OCI-LY3 (cell line): ENCODE data around the gene ONECUT1.

Experiments
- H2AFZ ChIP-seq: fragments of 200-600, 300-600 bp; shearing (Covaris generic); 2 replicates; pipeline ENCODE4 v1.6.0; 2014; ENCODE audit warnings: antibody characterized with exemption, low read depth, low read length
- H3K27ac ChIP-seq: fragments of 200-600, 300-600 bp; sonication (generic); 2 replicates; pipeline ENCODE4 v1.5.1; 2014; ENCODE audit warnings: mild to moderate bottlenecking, low read length, moderate library complexity, mixed read lengths
- H3K27me3 ChIP-seq: fragments of 200-600, 300-600 bp; sonication (generic); 2 replicates; pipeline ENCODE4 v1.6.1; 2014; ENCODE audit warnings: low read depth, low read length, mixed read lengths
- H3K36me3 ChIP-seq: fragments of 200-600, 300-600 bp; sonication (generic); replicated peaks from 2 replicates; pipeline ENCODE3; 2014; ENCODE audit warnings: low read depth, low read length, mixed read lengths
- H3K4me1 ChIP-seq: fragments of 300-600, 200-600 bp; sonication (generic); 2 replicates; pipeline ENCODE4 v1.6.1; 2014; ENCODE audit warnings: low read length, mixed read lengths
- H3K4me2 ChIP-seq: fragments of 200-600, 300-600 bp; sonication (generic); 2 replicates; pipeline ENCODE4 v1.6.1; 2014; ENCODE audit warnings: low read length, mixed read lengths
- H3K4me3 ChIP-seq: fragments of 300-600, 200-600 bp; sonication (generic); 2 replicates; pipeline ENCODE4 v1.5.1; 2014; ENCODE audit warnings: antibody characterized with exemption, mild to moderate bottlenecking, low read length, moderate library complexity
- H3K79me2 ChIP-seq: fragments of 300-600, 200-600 bp; shearing (Covaris generic); 2 replicates; pipeline ENCODE4 v1.6.1; 2014; ENCODE audit warnings: mild to moderate bottlenecking, low read length, mixed read lengths
- H3K9ac ChIP-seq: fragments of 300-600, 200-600 bp; shearing (Covaris generic); 2 replicates; pipeline ENCODE4 v1.6.0; 2014; ENCODE audit warnings: mild to moderate bottlenecking, low read length, moderate library complexity
- H3K9me3 ChIP-seq: fragments of 200-600, 300-600 bp; shearing (Covaris generic); 2 replicates; pipeline ENCODE4 v1.6.1; 2014; ENCODE audit warnings: low read length, mixed read lengths; ENCODE audit not compliant: insufficient read depth
- H4K20me1 ChIP-seq: fragments of 200-600, 300-600 bp; sonication (generic); 2 replicates; pipeline ENCODE4 v1.6.1; 2016; ENCODE audit warnings: low read length, mixed read lengths; ENCODE audit not compliant: insufficient read depth
- CTCF ChIP-seq: fragments of 200-600, 300-600 bp; sonication (generic); IDR thresholded peaks from 2 replicates; pipeline ENCODE4 v1.5.1; 2014; ENCODE audit warnings: antibody characterized with exemption, low read length, low read depth
- EZH2phosphoT487 ChIP-seq: fragments of 200-600 bp; shearing (Covaris generic); IDR thresholded peaks from 2 replicates; pipeline ENCODE4 v1.6.1; 2018; ENCODE audit warnings: antibody characterized with exemption, mixed run types, low read depth

ONECUT1 gene

GRCh38 chr15:52788099-52788986 is 1.8 kb downstream of the ONECUT1 start:
- Histone ChIP-seq H3K27ac (no peak overlapping the region), H3K4me3 (no peak overlapping the region), H3K9me3 (no peaks in the 10 kb centered on the region), H3K79me2 (no peaks in the 10 kb centered on the region), H2AFZ (no peak overlapping the region), H3K4me2 (no peak overlapping the region), H3K27me3 (no peaks in the 10 kb centered on the region), H3K4me1 (no peaks in the 10 kb centered on the region), H3K9ac (no peak overlapping the region), H3K36me3 (no peaks in the 10 kb centered on the region), H4K20me1 (no peaks in the 10 kb centered on the region)
- no peak for TF ChIP-seq CTCF
- no peak for TF ChIP-seq EZH2phosphoT487

DNA sequence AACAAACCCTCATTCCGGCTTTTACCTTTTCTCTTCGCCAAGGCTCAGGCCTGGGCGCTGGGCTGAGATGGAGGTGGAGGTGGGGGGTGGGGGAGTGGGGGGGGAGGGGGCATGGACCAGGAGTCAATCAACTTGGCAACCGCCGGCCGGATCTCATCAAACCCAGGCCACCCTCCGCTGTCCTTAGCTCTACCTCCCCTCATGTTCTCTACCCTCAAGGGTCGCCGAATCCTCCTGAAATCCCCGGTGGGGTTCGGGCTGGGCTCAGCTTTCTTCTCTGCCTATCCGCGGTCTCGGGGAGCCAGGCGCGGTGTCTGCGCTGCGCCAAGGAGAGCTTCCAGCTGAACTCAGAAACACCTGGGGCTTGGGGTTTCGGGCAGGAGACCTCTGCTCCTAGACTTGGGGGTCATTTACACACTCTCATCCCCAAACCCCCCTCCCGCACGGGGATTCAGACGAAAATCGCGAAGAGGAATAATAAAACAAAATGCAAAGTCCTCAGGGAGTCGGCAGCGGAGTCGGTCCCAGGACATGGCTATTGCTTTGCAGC is 2.5 kb downstream of the ONECUT1 start:
- H3K4me2 ChIP-seq, result no peak overlapping the region
- TF ChIP-seq EZH2phosphoT487 (no peak), CTCF (no peak)
- no peaks in the 10 kb centered on the region for H3K36me3 ChIP-seq
- no peak overlapping the region for H2AFZ ChIP-seq
- H3K27ac ChIP-seq, result no peak overlapping the region
- H3K27me3 ChIP-seq, result no peaks in the 10 kb centered on the region
- H3K4me3 ChIP-seq, result no peak overlapping the region
- H3K9ac ChIP-seq, result no peak overlapping the region
- no peaks in the 10 kb centered on the region for H3K4me1 ChIP-seq
- H3K9me3 ChIP-seq, result no peaks in the 10 kb centered on the region
- H4K20me1 ChIP-seq, result no peaks in the 10 kb centered on the region
- no peaks in the 10 kb centered on the region for H3K79me2 ChIP-seq

GRCh38 chr15:52787123-52787503 is 3.0 kb downstream of the ONECUT1 start:
- H2AFZ ChIP-seq, result no peak overlapping the region
- no peaks in the 10 kb centered on the region for H4K20me1 ChIP-seq
- TF ChIP-seq EZH2phosphoT487, result no peak
- no peaks in the 10 kb centered on the region for H3K36me3 ChIP-seq
- H3K4me3 ChIP-seq, result no peak overlapping the region
- H3K4me2 ChIP-seq, result no peak overlapping the region
- H3K27ac ChIP-seq, result no peak overlapping the region
- H3K9ac ChIP-seq, result no peak overlapping the region
- no peaks in the 10 kb centered on the region for H3K4me1 ChIP-seq
- H3K27me3 ChIP-seq, result no peaks in the 10 kb centered on the region
- H3K9me3 ChIP-seq, result no peaks in the 10 kb centered on the region
- H3K79me2 ChIP-seq, result no peaks in the 10 kb centered on the region

- Histone ChIP-seq H3K27ac (no peak overlapping the region), H3K4me3 (no peak overlapping the region), H2AFZ (no peak overlapping the region), H3K4me1 (no peaks in the 10 kb centered on the region), H3K9me3 (no peaks in the 10 kb centered on the region), H4K20me1 (no peaks in the 10 kb centered on the region), H3K79me2 (no peaks in the 10 kb centered on the region), H3K9ac (no peak overlapping the region), H3K36me3 (no peaks in the 10 kb centered on the region), H3K4me2 (no peak overlapping the region), H3K27me3 (no peaks in the 10 kb centered on the region)
- no peak for TF ChIP-seq EZH2phosphoT487
- TF ChIP-seq CTCF, result no peak
Observed at GRCh38 chr15:52786436-52787122, 3.6 kb downstream of the ONECUT1 start.
